HG03066 (cell line): ENCODE measurements around the gene SLC13A3.

Source experiments
- ATAC-seq: cut with Tn5 transposase; IDR thresholded peaks from one replicate; pipeline ENCODE4 v1.9.1; 2021; ENCODE audit warnings: low read depth; ENCODE audit not compliant: unreplicated experiment

Gene SLC13A3

GRCh38 chr20:46546298-46546697 lies 105.0 kb downstream of the SLC13A3 start:
- no peak for ATAC-seq

GRCh38 chr20:46545827-46546138 lies 105.5 kb downstream of the SLC13A3 start:
- ATAC-seq = no peak

- ATAC-seq = no peak
These were observed 106.0 kb downstream of the SLC13A3 start for GRCh38 chr20:46545077-46545826.

- ATAC-seq = no peak
These were observed 106.7 kb downstream of the SLC13A3 start for GRCh38 chr20:46544576-46544975.

GRCh38 chr20:46543959-46544358 lies 107.3 kb downstream of the SLC13A3 start:
- ATAC-seq = no peak

- no peak for ATAC-seq
These were observed 108.2 kb downstream of the SLC13A3 start for GRCh38 chr20:46543033-46543432.

- ATAC-seq = no peak
These were observed 109.9 kb downstream of the SLC13A3 start for GRCh38 chr20:46541229-46541935.

- ATAC-seq = no peak
These were observed 112.1 kb downstream of the SLC13A3 start for GRCh38 chr20:46539113-46539512.

GRCh38 chr20:46530640-46531039 lies 120.6 kb downstream of the SLC13A3 start:
- no peak for ATAC-seq

GRCh38 chr20:46523696-46524328 lies 127.4 kb downstream of the SLC13A3 start:
- no peak for ATAC-seq

- ATAC-seq = no peak
These were observed 128.2 kb downstream of the SLC13A3 start for GRCh38 chr20:46523108-46523507.

- ATAC-seq = no peak
These were observed 130.2 kb downstream of the SLC13A3 start for GRCh38 chr20:46520976-46521579.

- ATAC-seq = no peak
These were observed 130.7 kb downstream of the SLC13A3 start for GRCh38 chr20:46520540-46520939.

- no peak for ATAC-seq
These were observed 131.7 kb downstream of the SLC13A3 start for GRCh38 chr20:46519471-46520068.

GRCh38 chr20:46512943-46513844 lies 138.1 kb downstream of the SLC13A3 start, which contains the start of gene ZNF334:
Gene ZNF334 (minus strand): TSS chr20:46513559. CDS start chr20:46512102, 1,457 bp downstream.
- peak; percentile 68 for ATAC-seq

GRCh38 chr20:46509523-46509922 lies 141.7 kb downstream of the SLC13A3 start:
- no peak for ATAC-seq
